CD4-positive, alpha-beta T cell (primary cell): ENCODE measurements around the gene ANXA3. TPM values are rescaled to one million over a fixed set of nuclear protein-coding genes. Genes with fewer than 3 reads are reported as not detected.

Experiments used
- ATAC-seq: fragments of 200-7000 bp; cut with Tn5 transposase; one replicate; pipeline ENCODE4 v1.10.0; 2022; ENCODE audit warnings: mild to moderate bottlenecking; ENCODE audit not compliant: poor library complexity
- CTCF ChIA-PET: fragments of 350-600 bp; sonication (Branson Sonifier 250); formaldehyde crosslinking; loops from one replicate; lab custom pipeline; 2021; ENCODE audit warnings: antibody characterized with exemption, inconsistent platforms; lab: Charles Lee
- POLR2A ChIA-PET: fragments of 350-600 bp; sonication (Branson Sonifier 250); formaldehyde crosslinking; loops from one replicate; lab custom pipeline; 2021; ENCODE audit warnings: antibody characterized with exemption, inconsistent platforms; lab: Charles Lee
- DNase-seq, 14 experiments: peaks; one replicate each; pipeline ENCODE4 v3.0.0-alpha.2; 2013 to 2020; ENCODE audit warnings: mixed read lengths in 2 of 14
- H3K27ac ChIP-seq, 2 donors: one replicate each; pipeline versions ENCODE4 v1.5.1 to v1.7.0; 2013; ENCODE audit warnings: low read length in 2 of 2, low read depth in 1 of 2, mild to moderate bottlenecking in 1 of 2
- H3K27me3 ChIP-seq, 2 experiments: 1 replicate in 1 of 2; 2 replicates in 1 of 2; pipeline versions ENCODE4 v1.6.1 to v1.7.0; 2013; ENCODE audit warnings: low read length in 2 of 2, control low read depth in 1 of 2, mild to moderate bottlenecking in 1 of 2, moderate library complexity in 1 of 2; ENCODE audit not compliant: insufficient read depth in 2 of 2, control insufficient read depth in 1 of 2
- H3K36me3 ChIP-seq: one replicate; pipeline ENCODE4 v1.6.1; 2013; ENCODE audit warnings: low read length, control low read depth; ENCODE audit not compliant: insufficient read depth
- H3K4me1 ChIP-seq: one replicate; pipeline ENCODE4 v1.6.1; 2013; ENCODE audit warnings: low read length, control low read depth; ENCODE audit not compliant: insufficient read depth
- H3K4me3 ChIP-seq: one replicate; pipeline ENCODE4 v1.5.1; 2013; ENCODE audit warnings: mild to moderate bottlenecking, low read length, moderate library complexity
- H3K9me3 ChIP-seq, 2 experiments: 1 replicate in 1 of 2; 2 replicates in 1 of 2; pipeline versions ENCODE4 v1.6.1 to v1.7.0; 2013; ENCODE audit warnings: low read length in 2 of 2, mild to moderate bottlenecking in 2 of 2, control low read depth in 1 of 2, moderate library complexity in 1 of 2; ENCODE audit not compliant: control insufficient read depth in 1 of 2, insufficient read depth in 1 of 2
- H3K27ac Mint-ChIP-seq: one replicate; pipeline ENCODE4 v1.8.0; 2020; ENCODE audit warnings: mixed read lengths
- H3K27me3 Mint-ChIP-seq: one replicate; pipeline ENCODE4 v1.8.0; 2021; ENCODE audit warnings: mixed read lengths
- H3K36me3 Mint-ChIP-seq: one replicate; pipeline ENCODE4 v1.8.0; 2021; ENCODE audit warnings: low read depth, mixed read lengths
- H3K4me1 Mint-ChIP-seq: one replicate; pipeline ENCODE4 v1.8.0; 2021; ENCODE audit warnings: low read depth, mixed read lengths
- H3K4me3 Mint-ChIP-seq: one replicate; pipeline ENCODE4 v1.8.0; 2020; ENCODE audit warnings: mild to moderate bottlenecking, mixed read lengths
- H3K9me3 Mint-ChIP-seq: one replicate; pipeline ENCODE4 v1.8.0; 2020; ENCODE audit warnings: mixed read lengths
- CTCF ChIP-seq: fragments of 200-600 bp; IDR thresholded peaks from one replicate; pipeline ENCODE4 v1.8.0; 2022; ENCODE audit warnings: antibody characterized with exemption, mild to moderate bottlenecking
- intact Hi-C, 2 experiments: fragments of 100-400 bp; cut with DNase I in 1 of 2; cut with micrococcal nuclease in 1 of 2; formaldehyde crosslinking; loops; one replicate each; pipeline versions ENCODE4 v1.15.1 to v1.9.0; 2023 to 2025; cut with DNase I, micrococcal nuclease
- total RNA-seq, 174 experiments: library from RNA in 2 of 174; stranded (reverse) in 2 of 174; gene quantifications; one replicate each; pipeline ENCODE4 v1.2.3 and lab custom pipeline; 2021 to 2026

The ANXA3 gene
- total RNA-seq, 2 experiments from 2014 or later: not detected

DNA sequence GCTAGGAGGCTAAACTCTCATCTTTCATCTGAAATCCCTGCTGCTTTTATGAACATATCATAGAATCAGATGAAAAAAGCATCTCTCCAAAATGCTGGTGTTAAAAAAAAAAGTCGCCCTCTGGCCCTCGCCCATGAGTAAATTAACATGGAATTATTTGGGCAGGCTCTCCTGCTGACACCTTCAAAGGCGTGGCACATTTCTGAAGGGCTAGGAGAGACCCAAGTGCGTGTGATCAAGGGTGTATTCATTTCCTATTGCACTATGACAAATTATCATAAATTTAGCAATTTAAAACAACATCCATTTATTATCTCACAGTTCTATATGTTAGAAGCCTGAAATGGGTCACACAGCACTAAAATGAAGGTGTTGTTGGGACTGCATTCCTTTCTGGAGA lies 5.1 kb downstream of the ANXA3 start:
- no peak for TF ChIP-seq CTCF
- intact Hi-C loops: no loop called here
- Mint-ChIP-seq H3K27ac (no peak overlapping the region), H3K36me3 (no peaks in the 10 kb centered on the region), H3K27me3 (peaks cover 35% of the 10 kb centered on the region), H3K4me3 (no peak overlapping the region), H3K9me3 (no peaks in the 10 kb centered on the region), H3K4me1 (peaks cover 6% of the 10 kb centered on the region)
- DNase-seq (no peak), ATAC-seq (no peak)
- H3K27me3 ChIP-seq: peaks cover 7 to 18% of the 10 kb centered on the region in 2 experiments
- H3K36me3 ChIP-seq: no peaks in the 10 kb centered on the region
- H3K9me3 ChIP-seq: peaks cover 0 to under 1% of the 10 kb centered on the region in 2 experiments
- POLR2A ChIA-PET: no interaction called here
- no peak overlapping the region for H3K27ac ChIP-seq
- H3K4me1 ChIP-seq: peaks cover under 1% of the 10 kb centered on the region
- no peak overlapping the region for H3K4me3 ChIP-seq
- CTCF ChIA-PET: no interaction called here

- no peaks in the 10 kb centered on the region for H3K9me3 Mint-ChIP-seq
- no peak overlapping the region for H3K4me3 Mint-ChIP-seq
- H3K4me1 ChIP-seq: no peaks in the 10 kb centered on the region
- H3K36me3 Mint-ChIP-seq: no peaks in the 10 kb centered on the region
- TF ChIP-seq CTCF: no peak
- no peak overlapping the region for H3K4me3 ChIP-seq
- peaks cover 29% of the 10 kb centered on the region for H3K27me3 Mint-ChIP-seq
- H3K27me3 ChIP-seq: peaks cover 4 to 12% of the 10 kb centered on the region in 2 experiments
- no peaks in the 10 kb centered on the region for H3K36me3 ChIP-seq
- no peaks in the 10 kb centered on the region for H3K4me1 Mint-ChIP-seq
- no peaks in the 10 kb centered on the region for H3K9me3 ChIP-seq
- no peak overlapping the region for H3K27ac ChIP-seq
- intact Hi-C loops: no loop called here
- no peak overlapping the region for H3K27ac Mint-ChIP-seq
- ATAC-seq (no peak), DNase-seq (no peak)
- ChIA-PET CTCF (no interaction called here), POLR2A (no interaction called here)
These were observed 6.3 kb downstream of the ANXA3 start for GRCh38 chr4:78557841-78558240.

DNA sequence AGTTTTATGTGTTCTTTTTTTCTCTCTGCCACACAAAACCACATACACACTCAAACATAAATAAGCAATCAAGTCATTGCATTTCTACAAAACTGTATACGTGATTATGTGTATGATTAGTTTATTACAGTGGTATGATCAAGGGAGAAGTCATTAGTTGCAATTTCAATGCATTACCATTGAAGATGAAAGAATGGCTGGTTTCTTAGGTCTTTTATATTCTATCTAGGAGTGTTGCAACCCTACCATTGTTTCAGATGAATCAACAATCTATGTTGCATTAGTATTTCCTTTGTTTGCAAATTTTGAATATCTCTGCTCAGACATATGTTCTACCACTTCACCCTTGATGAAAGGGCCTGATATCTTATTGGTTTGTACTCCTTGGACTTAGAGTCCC lies 6.8 kb downstream of the ANXA3 start:
- no peak for ATAC-seq
- Mint-ChIP-seq H3K36me3 (no peaks in the 10 kb centered on the region), H3K4me3 (no peak overlapping the region), H3K4me1 (no peaks in the 10 kb centered on the region), H3K9me3 (no peaks in the 10 kb centered on the region), H3K27ac (no peak overlapping the region), H3K27me3 (peaks cover 23% of the 10 kb centered on the region)
- intact Hi-C loops: no loop called here
- H3K9me3 ChIP-seq: no peaks in the 10 kb centered on the region
- ChIA-PET POLR2A (no interaction called here), CTCF (no interaction called here)
- H3K4me1 ChIP-seq: no peaks in the 10 kb centered on the region
- H3K27ac ChIP-seq: no peak overlapping the region
- TF ChIP-seq CTCF: no peak
- no peak overlapping the region for H3K4me3 ChIP-seq
- no peak for DNase-seq
- H3K27me3 ChIP-seq: peaks cover 5 to 7% of the 10 kb centered on the region in 2 experiments
- no peaks in the 10 kb centered on the region for H3K36me3 ChIP-seq
